Sigmoid colon (tissue), 3 donors: ENCODE data around the gene PHF5A.

Experiments used
- POLR2A ChIP-seq, 2 donors: fragments of 450-650 bp; IDR thresholded peaks; one replicate each; pipeline ENCODE4 v1.6.1; 2016; ENCODE audit warnings: antibody characterized with exemption in 2 of 2, mild to moderate bottlenecking in 2 of 2, moderate library complexity in 2 of 2
- TF ChIP-seq, protein P1 (sequence below), 4 experiments: fragments of 450-650 bp in 3 of 4; fragments of 200-600 bp in 1 of 4; IDR thresholded peaks; one replicate each; pipeline ENCODE4 v1.5.1; 2016 to 2019; ENCODE audit warnings: antibody characterized with exemption in 4 of 4, mild to moderate bottlenecking in 3 of 4, moderate library complexity in 2 of 4

DNA sequence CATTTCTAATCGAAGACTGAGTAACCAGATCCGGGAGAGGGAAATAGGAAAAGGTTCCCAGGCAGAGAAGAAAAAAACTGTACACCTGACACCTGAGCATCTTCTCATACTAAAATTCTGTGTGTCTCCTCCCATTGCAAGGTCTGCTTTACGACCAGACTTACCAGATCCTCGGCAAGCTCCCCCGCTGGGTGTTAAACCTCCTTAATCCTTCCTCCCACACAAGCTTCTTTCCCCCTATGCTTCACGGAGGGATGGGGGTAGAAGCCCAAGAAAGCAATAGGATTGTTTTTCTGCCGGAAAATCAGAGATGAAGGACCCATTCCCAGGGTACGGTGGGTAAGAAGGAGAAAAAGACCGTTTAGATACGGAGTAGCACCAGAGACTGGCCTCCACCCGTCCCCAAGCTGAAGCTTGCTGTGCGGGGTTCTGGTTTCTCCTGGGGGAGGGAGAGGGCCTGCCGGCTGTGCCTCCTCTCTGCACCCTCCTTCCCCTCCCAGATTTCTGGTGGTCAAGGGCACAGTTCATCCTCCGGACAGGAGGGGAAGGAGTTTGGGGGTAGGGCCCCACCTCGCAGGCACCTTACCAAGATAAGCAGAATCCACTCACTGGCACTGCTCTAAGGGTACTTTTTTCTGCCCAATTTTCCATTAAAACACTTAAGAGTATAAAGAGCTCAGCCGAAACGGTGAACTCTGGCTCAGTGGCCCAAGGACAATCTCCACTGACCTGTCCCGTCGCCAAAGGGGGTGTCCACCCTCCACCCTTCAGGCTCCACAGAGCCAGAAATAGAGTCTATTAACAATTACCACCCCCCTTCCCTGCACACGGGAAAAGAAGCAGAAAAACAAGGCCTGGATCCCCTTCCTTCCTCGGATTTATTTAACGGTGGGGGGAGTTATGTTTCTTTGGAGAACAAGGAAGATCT, 23.1 kb downstream of the PHF5A start:
- TF ChIP-seq, protein P1, sequence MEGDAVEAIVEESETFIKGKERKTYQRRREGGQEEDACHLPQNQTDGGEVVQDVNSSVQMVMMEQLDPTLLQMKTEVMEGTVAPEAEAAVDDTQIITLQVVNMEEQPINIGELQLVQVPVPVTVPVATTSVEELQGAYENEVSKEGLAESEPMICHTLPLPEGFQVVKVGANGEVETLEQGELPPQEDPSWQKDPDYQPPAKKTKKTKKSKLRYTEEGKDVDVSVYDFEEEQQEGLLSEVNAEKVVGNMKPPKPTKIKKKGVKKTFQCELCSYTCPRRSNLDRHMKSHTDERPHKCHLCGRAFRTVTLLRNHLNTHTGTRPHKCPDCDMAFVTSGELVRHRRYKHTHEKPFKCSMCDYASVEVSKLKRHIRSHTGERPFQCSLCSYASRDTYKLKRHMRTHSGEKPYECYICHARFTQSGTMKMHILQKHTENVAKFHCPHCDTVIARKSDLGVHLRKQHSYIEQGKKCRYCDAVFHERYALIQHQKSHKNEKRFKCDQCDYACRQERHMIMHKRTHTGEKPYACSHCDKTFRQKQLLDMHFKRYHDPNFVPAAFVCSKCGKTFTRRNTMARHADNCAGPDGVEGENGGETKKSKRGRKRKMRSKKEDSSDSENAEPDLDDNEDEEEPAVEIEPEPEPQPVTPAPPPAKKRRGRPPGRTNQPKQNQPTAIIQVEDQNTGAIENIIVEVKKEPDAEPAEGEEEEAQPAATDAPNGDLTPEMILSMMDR (IDR thresholded peaks at IDR 0.05), result no peak
- no peak for TF ChIP-seq POLR2A (IDR thresholded peaks at IDR 0.05)
